Hepatocyte (in vitro differentiated cells): ENCODE data around the gene CLMP. TPM values are rescaled to one million over a fixed set of nuclear protein-coding genes. Genes with fewer than 3 reads are reported as not detected.

ENCODE experiments used
- DNase-seq: peaks from one replicate; pipeline ENCODE4 v3.0.0-alpha.2; 2016; ENCODE audit warnings: low spot score
- H2AFZ ChIP-seq: fragments of 200-600 bp; sonication (generic); 2 replicates; pipeline ENCODE4 v1.6.0; 2016; ENCODE audit warnings: antibody characterized with exemption, mild to moderate bottlenecking
- H3K27ac ChIP-seq: fragments of 200-600 bp; sonication (generic); 2 replicates; pipeline ENCODE4 v1.5.1; 2016; ENCODE audit warnings: mild to moderate bottlenecking
- H3K27me3 ChIP-seq: fragments of 200-600 bp; sonication (generic); 2 replicates; pipeline ENCODE4 v1.6.1; 2016
- H3K36me3 ChIP-seq: fragments of 200-600 bp; sonication (generic); replicated peaks from 2 replicates; pipeline ENCODE4 v1.5.1; 2016; ENCODE audit warnings: low read depth; ENCODE audit not compliant: insufficient read depth
- H3K4me1 ChIP-seq: fragments of 200-600 bp; sonication (generic); 2 replicates; pipeline ENCODE4 v1.5.1; 2016; ENCODE audit warnings: mild to moderate bottlenecking, moderate library complexity; ENCODE audit not compliant: insufficient read depth
- H3K4me2 ChIP-seq: fragments of 200-600 bp; sonication (generic); 2 replicates; pipeline ENCODE4 v1.6.0; 2016
- H3K4me3 ChIP-seq: fragments of 200-600 bp; sonication (generic); 2 replicates; pipeline ENCODE4 v1.5.1; 2016; ENCODE audit warnings: mild to moderate bottlenecking
- H3K79me2 ChIP-seq: fragments of 200-600 bp; sonication (generic); 2 replicates; pipeline ENCODE4 v1.6.0; 2017; ENCODE audit warnings: mild to moderate bottlenecking
- H3K9me2 ChIP-seq: fragments of 200-600 bp; sonication (generic); replicated peaks from 2 replicates; pipeline ENCODE4 v1.6.0; 2017; ENCODE audit warnings: mild to moderate bottlenecking; ENCODE audit not compliant: insufficient read depth
- H3K9me3 ChIP-seq: fragments of 200-600 bp; sonication (generic); 2 replicates; pipeline ENCODE4 v1.5.1; 2016; ENCODE audit warnings: low read depth, mild to moderate bottlenecking
- H4K20me1 ChIP-seq: fragments of 200-600 bp; sonication (generic); 2 replicates; pipeline ENCODE4 v1.6.0; 2016; ENCODE audit warnings: mild to moderate bottlenecking; ENCODE audit not compliant: insufficient read depth, poor library complexity, severe bottlenecking
- CTCF ChIP-seq: fragments of 200-600 bp; sonication (generic); IDR thresholded peaks from 2 replicates; pipeline ENCODE4 v1.5.1; 2016; ENCODE audit warnings: antibody characterized with exemption, mild to moderate bottlenecking; ENCODE audit not compliant: poor library complexity
- EZH2 ChIP-seq: fragments of 200-600 bp; sonication (generic); IDR thresholded peaks from 2 replicates; pipeline ENCODE4 v1.6.1; 2016; ENCODE audit warnings: antibody characterized with exemption, mild to moderate bottlenecking, borderline replicate concordance
- EZH2phosphoT487 ChIP-seq: fragments of 200-600 bp; sonication (generic); IDR thresholded peaks from one replicate; pipeline ENCODE4 v1.6.1; 2018; ENCODE audit warnings: antibody characterized with exemption, mild to moderate bottlenecking, low read depth, moderate library complexity; ENCODE audit not compliant: unreplicated experiment, severe bottlenecking
- WGBS: methylation state at CpG from one replicate; pipeline ENCODE4 v1.1.6; 2016; ENCODE audit warnings: low lambda C conversion rate; ENCODE audit errors: missing lambda C conversion rate; 5-methylcytosine and 5-hydroxymethylcytosine counted together
- polyA plus RNA-seq: library from polyadenylated mRNA; unstranded; fragments of >200 nt; fragmentation: Nextera tagmentation; extraction: Ambion mirVana; gene quantifications from 2 replicates; pipeline ENCODE4 v1.2.1, GENCODE V29; 2016
- total RNA-seq: library from RNA; depleted of rRNA; stranded (reverse); fragments of >200 nt; gene quantifications from 2 replicates; pipeline ENCODE4 v1.2.3, GENCODE V29; 2014

Gene CLMP
- total and polyA plus RNA-seq, 2 experiments from 2014 or later = 23.3 to 59.4 TPM

GRCh38 chr11:123151366-123151765 lies 43.7 kb downstream of the CLMP start:
- no peaks in the 10 kb centered on the region for H3K36me3 ChIP-seq
- H2AFZ ChIP-seq = no peak overlapping the region
- no peak overlapping the region for H3K27ac ChIP-seq
- H3K4me2 ChIP-seq = no peak overlapping the region
- H3K27me3 ChIP-seq = no peaks in the 10 kb centered on the region
- no peaks in the 10 kb centered on the region for H3K4me1 ChIP-seq
- H4K20me1 ChIP-seq = peaks cover 3% of the 10 kb centered on the region
- H3K79me2 ChIP-seq = peaks cover 4% of the 10 kb centered on the region
- TF ChIP-seq CTCF = no peak
- TF ChIP-seq EZH2phosphoT487 = no peak
- no peak for TF ChIP-seq EZH2
- H3K9me2 ChIP-seq = no peaks in the 10 kb centered on the region
- no peaks in the 10 kb centered on the region for H3K9me3 ChIP-seq
- 90% methylated on average over 3 of the region's 3 CpGs for WGBS
- DNase-seq = no peak
- no peak overlapping the region for H3K4me3 ChIP-seq

- Histone ChIP-seq H3K36me3 (no peaks in the 10 kb centered on the region), H3K4me2 (no peak overlapping the region), H3K9me3 (no peaks in the 10 kb centered on the region), H4K20me1 (peaks cover 3% of the 10 kb centered on the region), H3K4me1 (peaks cover 1% of the 10 kb centered on the region), H3K9me2 (no peaks in the 10 kb centered on the region), H2AFZ (no peak overlapping the region), H3K27me3 (no peaks in the 10 kb centered on the region), H3K79me2 (peaks cover 4% of the 10 kb centered on the region), H3K4me3 (no peak overlapping the region), H3K27ac (no peak overlapping the region)
- DNase-seq = no peak
- TF ChIP-seq EZH2phosphoT487 (no peak), CTCF (no peak), EZH2 (no peak)
- WGBS = 94% methylated on average over 6 of the region's 6 CpGs
These were observed 44.2 kb downstream of the CLMP start for GRCh38 chr11:123150882-123151281.

- H3K4me2 ChIP-seq = no peak overlapping the region
- no peaks in the 10 kb centered on the region for H3K36me3 ChIP-seq
- H4K20me1 ChIP-seq = no peaks in the 10 kb centered on the region
- no peak overlapping the region for H2AFZ ChIP-seq
- TF ChIP-seq EZH2 (no peak), EZH2phosphoT487 (no peak), CTCF (no peak)
- peaks cover 4% of the 10 kb centered on the region for H3K79me2 ChIP-seq
- no peaks in the 10 kb centered on the region for H3K27me3 ChIP-seq
- peaks cover 7% of the 10 kb centered on the region for H3K4me1 ChIP-seq
- WGBS = 93% methylated on average over 4 of the region's 4 CpGs
- H3K9me2 ChIP-seq = no peaks in the 10 kb centered on the region
- H3K9me3 ChIP-seq = no peaks in the 10 kb centered on the region
- no peak for DNase-seq
- H3K4me3 ChIP-seq = no peak overlapping the region
- no peak overlapping the region for H3K27ac ChIP-seq
These were observed 46.1 kb downstream of the CLMP start for GRCh38 chr11:123148965-123149364.

- H3K36me3 ChIP-seq = no peaks in the 10 kb centered on the region
- peaks cover 7% of the 10 kb centered on the region for H3K4me1 ChIP-seq
- H3K79me2 ChIP-seq = peaks cover 6% of the 10 kb centered on the region
- no peak for DNase-seq
- no peaks in the 10 kb centered on the region for H3K9me2 ChIP-seq
- peak overlapping the region; percentile 36 for H3K27ac ChIP-seq
- no peak for TF ChIP-seq CTCF
- TF ChIP-seq EZH2phosphoT487 = no peak
- TF ChIP-seq EZH2 = no peak
- no peaks in the 10 kb centered on the region for H3K27me3 ChIP-seq
- no peaks in the 10 kb centered on the region for H3K9me3 ChIP-seq
- no peak overlapping the region for H2AFZ ChIP-seq
- no peaks in the 10 kb centered on the region for H4K20me1 ChIP-seq
- H3K4me2 ChIP-seq = no peak overlapping the region
- WGBS = 60% methylated on average over 9 of the region's 9 CpGs
- H3K4me3 ChIP-seq = no peak overlapping the region
These were observed 49.4 kb downstream of the CLMP start for GRCh38 chr11:123145661-123146060.
